Central memory CD8-positive, alpha-beta T cell (primary cell): ENCODE measurements around the gene HBG2.

Source experiments
- ATAC-seq: fragments of 150-1000 bp; cut with Tn5 transposase; replicated peaks from 2 replicates; pipeline ENCODE4 v1.10.0; 2022; ENCODE audit warnings: mild to moderate bottlenecking, moderate FRiP score, moderate number of reproducible peaks; ENCODE audit not compliant: poor library complexity, severe bottlenecking; ENCODE audit errors: extremely low read depth
- DNase-seq, 2 donors: peaks; one replicate each; pipeline ENCODE4 v3.0.0; 2021; ENCODE audit warnings: low spot score in 2 of 2
- H3K27ac Mint-ChIP-seq: one replicate; pipeline ENCODE4 v1.8.0; 2022; ENCODE audit warnings: low read depth, mild to moderate bottlenecking, moderate library complexity, mixed read lengths
- H3K27me3 Mint-ChIP-seq: one replicate; pipeline ENCODE4 v1.8.0; 2022; ENCODE audit warnings: mixed read lengths
- H3K36me3 Mint-ChIP-seq: one replicate; pipeline ENCODE4 v1.8.0; 2022; ENCODE audit warnings: mild to moderate bottlenecking, moderate library complexity, mixed read lengths; ENCODE audit not compliant: insufficient read depth
- H3K4me1 Mint-ChIP-seq: one replicate; pipeline ENCODE4 v1.8.0; 2022; ENCODE audit warnings: mixed read lengths
- H3K4me3 Mint-ChIP-seq: one replicate; pipeline ENCODE4 v1.8.0; 2022; ENCODE audit warnings: mild to moderate bottlenecking, moderate library complexity, mixed read lengths
- H3K9me3 Mint-ChIP-seq: one replicate; pipeline ENCODE4 v1.8.0; 2022; ENCODE audit warnings: mixed read lengths

Gene HBG2

DNA sequence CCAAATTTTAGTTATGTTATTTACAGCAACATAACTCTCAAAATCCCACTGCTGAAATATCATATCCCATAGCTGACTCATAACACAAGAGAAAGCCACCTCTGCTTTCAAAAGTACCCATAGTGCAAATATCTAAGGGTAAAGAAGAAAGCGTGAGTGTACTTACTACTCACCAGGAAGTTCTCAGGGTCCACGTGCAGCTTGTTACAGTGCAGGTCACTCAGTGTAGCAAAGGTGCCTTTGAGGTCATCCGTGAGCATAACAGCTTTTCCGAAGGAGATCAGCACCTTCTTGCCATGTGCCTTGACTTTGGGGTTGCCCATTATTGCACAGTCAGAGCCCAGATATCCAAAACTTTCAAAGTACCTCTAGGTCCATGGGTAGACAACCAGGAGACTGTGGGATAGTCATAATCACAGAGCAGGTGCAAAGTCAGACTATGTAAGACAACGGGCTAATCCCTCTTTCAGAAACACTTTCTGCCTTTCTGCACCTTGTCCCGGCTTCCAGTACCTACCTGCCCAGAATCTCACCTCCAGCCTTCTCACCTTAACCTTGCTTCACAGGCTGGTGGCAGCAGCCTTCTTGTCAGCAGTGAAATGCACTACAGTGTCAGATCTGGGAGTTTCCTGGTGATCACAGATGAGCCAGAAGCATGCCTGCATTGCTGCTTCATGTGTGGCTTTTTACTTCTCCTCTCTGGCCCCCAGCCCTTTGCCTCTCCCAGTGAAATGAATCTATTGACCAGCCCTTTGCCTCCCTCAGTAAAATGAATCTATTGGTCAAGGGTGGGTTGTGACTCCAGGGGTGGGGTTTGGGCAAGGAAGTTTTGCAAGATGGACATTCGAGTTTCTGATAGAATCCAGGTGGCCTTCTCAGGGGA lies 11.4 kb downstream of the HBG2 start:
- H3K27me3 Mint-ChIP-seq, result no peaks in the 10 kb centered on the region
- no peaks in the 10 kb centered on the region for H3K4me1 Mint-ChIP-seq
- no peak overlapping the region for H3K4me3 Mint-ChIP-seq
- no peaks in the 10 kb centered on the region for H3K9me3 Mint-ChIP-seq
- H3K27ac Mint-ChIP-seq, result no peak overlapping the region
- ATAC-seq (no peak), DNase-seq (no peak)
- no peaks in the 10 kb centered on the region for H3K36me3 Mint-ChIP-seq

DNA sequence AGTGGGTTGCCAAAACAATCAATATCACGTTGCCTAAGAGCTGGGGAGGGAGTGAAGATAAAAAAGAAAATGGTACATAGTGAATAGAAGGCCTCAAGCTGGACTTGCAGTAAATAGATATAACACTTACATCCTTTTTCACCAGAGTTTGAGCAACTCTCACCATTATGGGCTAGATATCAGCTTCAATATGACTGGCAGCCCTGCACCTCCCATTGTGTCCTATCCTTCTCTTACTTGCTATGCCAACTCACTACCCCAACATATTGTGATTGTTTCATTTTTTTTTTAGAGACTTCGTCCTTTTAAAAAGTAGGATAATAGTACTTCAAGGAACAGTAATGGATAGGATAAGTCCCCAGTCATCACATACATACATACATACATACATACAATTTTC lies 12.4 kb downstream of the HBG2 start:
- Mint-ChIP-seq H3K27ac (no peak overlapping the region), H3K36me3 (no peaks in the 10 kb centered on the region), H3K4me3 (no peak overlapping the region), H3K27me3 (no peaks in the 10 kb centered on the region), H3K9me3 (no peaks in the 10 kb centered on the region), H3K4me1 (no peaks in the 10 kb centered on the region)
- DNase-seq (no peak), ATAC-seq (no peak)

DNA sequence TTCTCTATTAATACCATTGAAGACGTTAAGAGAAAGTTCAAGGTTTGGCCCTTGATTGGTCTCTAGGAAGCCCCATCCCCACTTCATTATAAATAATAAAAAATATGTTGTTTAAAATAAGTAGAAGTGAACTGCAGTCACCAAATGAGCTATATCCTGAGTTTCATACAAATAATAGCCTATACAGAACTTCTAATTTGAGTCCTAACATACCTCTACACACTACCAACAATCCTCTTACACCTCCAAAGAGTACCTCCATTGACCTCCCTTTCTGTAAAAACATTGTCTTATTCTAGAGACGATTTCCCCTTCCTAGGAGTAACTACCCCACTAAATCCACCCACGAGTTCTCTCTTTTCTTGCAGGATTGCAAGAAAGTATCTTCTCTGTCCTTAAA lies 13.1 kb downstream of the HBG2 start:
- Mint-ChIP-seq H3K4me3 (no peak overlapping the region), H3K27me3 (no peaks in the 10 kb centered on the region), H3K9me3 (no peaks in the 10 kb centered on the region), H3K27ac (no peak overlapping the region), H3K4me1 (no peaks in the 10 kb centered on the region), H3K36me3 (no peaks in the 10 kb centered on the region)
- DNase-seq (no peak), ATAC-seq (no peak)

DNA sequence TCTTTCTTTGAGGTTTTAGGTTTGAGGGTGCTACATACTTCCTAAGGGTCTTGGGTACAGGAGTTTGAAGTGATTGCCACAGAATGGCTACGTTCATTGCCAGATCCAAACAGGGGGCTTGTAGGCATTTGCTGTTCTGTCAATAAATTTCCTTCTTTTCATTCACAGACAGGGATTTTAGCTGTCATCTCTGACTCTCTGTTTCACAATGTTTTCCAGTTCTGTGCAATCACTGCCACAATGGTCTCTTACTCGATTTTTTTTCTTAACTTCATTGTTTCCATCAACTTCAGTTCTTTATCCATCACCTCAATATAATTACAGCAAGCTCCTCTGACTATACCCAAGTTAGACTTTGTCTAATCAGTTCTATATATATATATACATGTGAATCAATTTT lies 14.1 kb downstream of the HBG2 start:
- no peaks in the 10 kb centered on the region for H3K27me3 Mint-ChIP-seq

DNA sequence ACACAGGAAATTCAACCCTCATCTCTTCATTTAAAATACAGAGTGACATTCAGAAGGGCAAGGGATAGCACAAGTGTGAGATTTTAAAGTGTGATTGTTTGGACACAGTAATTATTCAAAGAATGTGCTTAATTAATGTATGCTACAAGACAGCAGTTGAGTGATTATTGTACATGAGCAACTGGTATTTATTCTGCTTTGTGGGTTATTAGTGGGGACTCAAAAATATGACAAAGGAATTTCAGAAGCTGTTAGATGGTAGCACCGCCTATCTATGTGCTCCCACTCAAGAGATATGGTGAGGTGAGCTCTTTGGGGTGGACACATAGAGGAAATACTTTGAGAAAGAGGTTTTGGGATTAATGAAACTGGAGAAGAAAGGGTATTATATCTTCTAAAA lies 14.5 kb downstream of the HBG2 start:
- no peak overlapping the region for H3K4me3 Mint-ChIP-seq
- no peak for DNase-seq
- no peak for ATAC-seq
- no peaks in the 10 kb centered on the region for H3K36me3 Mint-ChIP-seq
- H3K9me3 Mint-ChIP-seq, result no peaks in the 10 kb centered on the region
- H3K27ac Mint-ChIP-seq, result no peak overlapping the region
- no peaks in the 10 kb centered on the region for H3K4me1 Mint-ChIP-seq
- H3K27me3 Mint-ChIP-seq, result no peaks in the 10 kb centered on the region

More for the DNA sequence above, 14.1 kb downstream of the HBG2 start:
- ATAC-seq (no peak), DNase-seq (no peak)
- Mint-ChIP-seq H3K4me1 (no peaks in the 10 kb centered on the region), H3K27ac (no peak overlapping the region), H3K36me3 (no peaks in the 10 kb centered on the region), H3K4me3 (no peak overlapping the region), H3K9me3 (no peaks in the 10 kb centered on the region)

DNA sequence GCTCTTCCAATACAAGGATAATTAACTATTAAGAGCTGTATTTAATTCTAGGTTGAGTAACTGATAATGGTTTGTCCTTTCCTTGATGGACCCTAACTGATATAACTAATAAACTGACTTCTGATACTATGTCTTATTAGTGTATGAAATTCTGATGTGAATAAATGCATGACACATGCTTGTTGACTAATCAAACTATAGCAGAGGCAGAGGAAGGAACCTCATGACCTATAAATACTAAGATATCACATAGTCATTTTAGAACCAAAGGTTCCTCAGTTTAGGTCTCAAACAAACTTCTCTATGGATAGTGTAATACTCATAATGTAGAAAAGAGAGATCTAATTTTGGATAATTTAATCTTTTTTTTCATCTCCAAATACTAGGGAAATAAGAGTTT lies 15.5 kb downstream of the HBG2 start:
- Mint-ChIP-seq H3K4me3 (no peak overlapping the region), H3K27me3 (no peaks in the 10 kb centered on the region)

DNA sequence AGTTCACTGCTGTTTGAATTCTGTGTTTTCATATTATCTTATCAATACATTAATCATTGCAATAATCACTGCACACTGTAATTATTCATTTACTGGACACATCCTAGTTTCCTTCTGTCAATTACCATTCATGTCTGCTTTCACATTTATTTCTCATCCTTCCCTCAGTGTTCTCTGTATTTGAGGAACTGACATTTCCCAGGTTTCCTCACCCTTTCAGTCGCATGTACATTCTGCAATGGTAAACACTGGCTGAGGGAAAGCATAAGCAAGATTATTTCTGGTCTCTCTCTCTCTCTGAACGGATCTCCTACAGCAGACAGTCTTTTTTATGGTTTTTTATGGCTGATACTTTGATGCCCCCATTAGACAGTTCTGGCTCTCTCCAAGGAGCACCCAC lies 16.1 kb downstream of the HBG2 start:
- Mint-ChIP-seq H3K27ac (no peak overlapping the region), H3K4me1 (no peaks in the 10 kb centered on the region), H3K9me3 (no peaks in the 10 kb centered on the region), H3K27me3 (no peaks in the 10 kb centered on the region), H3K4me3 (no peak overlapping the region), H3K36me3 (no peaks in the 10 kb centered on the region)
- ATAC-seq, result no peak
- no peak for DNase-seq

More for the DNA sequence above, 15.5 kb downstream of the HBG2 start:
- DNase-seq (no peak), ATAC-seq (no peak)
- H3K9me3 Mint-ChIP-seq, result no peaks in the 10 kb centered on the region
- H3K27ac Mint-ChIP-seq, result no peak overlapping the region
- H3K36me3 Mint-ChIP-seq, result no peaks in the 10 kb centered on the region
- H3K4me1 Mint-ChIP-seq, result no peaks in the 10 kb centered on the region

DNA sequence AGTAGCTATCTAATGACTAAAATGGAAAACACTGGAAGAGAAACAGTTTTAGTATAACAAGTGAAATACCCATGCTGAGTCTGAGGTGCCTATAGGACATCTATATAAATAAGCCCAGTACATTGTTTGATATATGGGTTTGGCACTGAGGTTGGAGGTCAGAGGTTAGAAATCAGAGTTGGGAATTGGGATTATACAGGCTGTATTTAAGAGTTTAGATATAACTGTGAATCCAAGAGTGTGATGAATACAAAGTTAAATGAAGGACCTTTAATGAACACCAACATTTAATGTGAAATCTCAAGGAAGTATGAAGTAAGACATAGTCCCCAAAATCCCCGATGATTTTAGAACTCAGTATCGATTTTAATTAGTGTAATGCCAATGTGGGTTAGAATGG lies 17.2 kb downstream of the HBG2 start:
- H3K4me1 Mint-ChIP-seq, result no peaks in the 10 kb centered on the region
- no peaks in the 10 kb centered on the region for H3K27me3 Mint-ChIP-seq
- DNase-seq (no peak), ATAC-seq (no peak)
- H3K36me3 Mint-ChIP-seq, result no peaks in the 10 kb centered on the region
- no peak overlapping the region for H3K4me3 Mint-ChIP-seq
- no peaks in the 10 kb centered on the region for H3K9me3 Mint-ChIP-seq
- no peak overlapping the region for H3K27ac Mint-ChIP-seq

DNA sequence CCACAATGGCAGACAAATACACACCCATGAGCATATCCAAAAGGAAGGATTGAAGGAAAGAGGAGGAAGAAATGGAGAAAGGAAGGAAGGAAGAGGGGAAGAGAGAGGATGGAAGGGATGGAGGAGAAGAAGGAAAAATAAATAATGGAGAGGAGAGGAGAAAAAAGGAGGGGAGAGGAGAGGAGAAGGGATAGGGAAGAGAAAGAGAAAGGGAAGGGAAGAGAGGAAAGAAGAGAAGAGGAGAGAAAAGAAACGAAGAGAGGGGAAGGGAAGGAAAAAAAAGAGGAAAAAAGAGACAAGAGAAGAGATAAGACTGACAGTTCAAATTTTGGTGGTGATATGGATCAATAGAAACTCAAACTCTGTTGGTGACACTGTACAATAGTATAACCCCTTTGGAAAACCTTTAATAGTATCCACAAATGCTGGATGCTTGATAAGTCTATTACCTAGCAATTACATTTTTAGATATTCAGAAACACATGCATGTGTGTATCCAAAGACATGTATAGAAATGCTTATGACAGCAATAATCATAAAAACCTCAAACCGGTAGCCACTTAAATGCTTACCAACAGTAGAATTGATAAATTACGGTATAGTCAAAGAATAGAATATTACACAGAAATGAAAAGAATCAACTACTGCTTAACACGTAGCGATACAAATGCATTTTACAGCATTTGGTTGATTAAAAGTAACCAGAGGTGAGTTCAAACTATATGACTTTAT lies 19.1 kb downstream of the HBG2 start:
- no peak overlapping the region for H3K4me3 Mint-ChIP-seq
- no peak overlapping the region for H3K27ac Mint-ChIP-seq
- no peaks in the 10 kb centered on the region for H3K36me3 Mint-ChIP-seq
- H3K4me1 Mint-ChIP-seq, result no peaks in the 10 kb centered on the region
- H3K27me3 Mint-ChIP-seq, result no peaks in the 10 kb centered on the region
- H3K9me3 Mint-ChIP-seq, result no peaks in the 10 kb centered on the region
- ATAC-seq, result no peak
- DNase-seq, result no peak

DNA sequence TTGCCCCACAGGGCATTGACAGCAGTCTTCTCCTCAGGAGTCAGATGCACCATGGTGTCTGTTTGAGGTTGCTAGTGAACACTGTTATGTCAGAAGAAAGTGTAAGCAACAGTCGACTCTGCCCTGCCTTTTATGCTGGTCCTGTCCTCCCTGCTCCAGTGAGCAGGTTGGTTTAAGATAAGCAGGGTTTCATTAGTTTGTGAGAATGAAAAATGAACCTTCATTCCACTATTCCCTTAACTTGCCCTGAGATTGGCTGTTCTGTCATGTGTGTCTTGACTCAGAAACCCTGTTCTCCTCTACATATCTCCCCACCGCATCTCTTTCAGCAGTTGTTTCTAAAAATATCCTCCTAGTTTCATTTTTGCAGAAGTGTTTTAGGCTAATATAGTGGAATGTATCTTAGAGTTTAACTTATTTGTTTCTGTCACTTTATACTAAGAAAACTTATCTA lies 20.2 kb downstream of the HBG2 start, which contains the start of gene HBD:
TSS of gene HBD (minus strand) at position 103 of the 454 bp plus-strand sequence. CDS start at position 53, 50 bp downstream.
- DNase-seq, result no peak
- H3K4me3 Mint-ChIP-seq, result no peak within 1 kb of the TSS
- H3K27ac Mint-ChIP-seq, result no peak within 1 kb of the TSS

DNA sequence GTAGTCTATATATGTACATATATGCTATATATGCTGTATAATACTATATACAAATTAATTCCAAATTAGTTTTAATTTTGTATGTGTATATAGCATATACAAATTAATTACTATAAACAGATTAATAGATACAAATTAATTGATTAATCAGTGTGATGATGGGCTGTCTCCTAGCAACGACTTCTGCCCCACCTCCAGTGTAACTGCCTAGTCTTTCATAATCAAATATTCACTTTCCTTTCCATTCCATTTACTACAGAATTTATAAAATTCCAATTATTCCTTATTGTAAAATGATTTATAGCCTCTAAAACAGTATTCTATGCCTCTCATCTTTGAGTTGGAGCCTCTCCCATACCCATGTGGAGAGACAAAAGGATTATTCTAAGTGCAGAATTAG lies 21.3 kb downstream of the HBG2 start:
- DNase-seq (no peak), ATAC-seq (no peak)
- H3K4me3 Mint-ChIP-seq, result no peak overlapping the region
- H3K27ac Mint-ChIP-seq, result no peak overlapping the region
- no peaks in the 10 kb centered on the region for H3K27me3 Mint-ChIP-seq
- no peaks in the 10 kb centered on the region for H3K9me3 Mint-ChIP-seq
- H3K36me3 Mint-ChIP-seq, result no peaks in the 10 kb centered on the region
- no peaks in the 10 kb centered on the region for H3K4me1 Mint-ChIP-seq

More for the DNA sequence above, 20.2 kb downstream of the HBG2 start, which contains the start of gene HBD:
- Mint-ChIP-seq H3K9me3 (no peaks in the 10 kb centered on the region), H3K36me3 (no peaks in the 10 kb centered on the region), H3K27me3 (no peaks in the 10 kb centered on the region), H3K4me1 (no peaks in the 10 kb centered on the region)
- ATAC-seq, result no peak

DNA sequence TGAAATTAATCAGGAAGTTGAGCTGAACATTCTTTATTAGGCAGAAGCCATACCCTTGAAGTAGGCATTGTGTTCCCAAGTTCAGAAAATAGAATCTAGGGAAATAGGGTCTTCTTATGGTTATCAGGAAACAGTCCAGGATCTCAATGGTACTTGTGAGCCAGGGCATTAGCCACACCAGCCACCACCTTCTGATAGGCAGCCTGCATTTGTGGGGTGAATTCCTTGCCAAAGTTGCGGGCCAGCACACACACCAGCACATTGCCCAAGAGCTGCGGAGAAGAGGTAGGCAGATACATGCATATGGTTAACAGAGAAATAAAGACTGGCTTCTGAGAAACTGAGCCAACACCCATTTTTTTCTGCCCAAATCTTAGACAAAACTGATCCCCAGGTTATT lies 21.8 kb downstream of the HBG2 start:
- no peaks in the 10 kb centered on the region for H3K27me3 Mint-ChIP-seq

DNA sequence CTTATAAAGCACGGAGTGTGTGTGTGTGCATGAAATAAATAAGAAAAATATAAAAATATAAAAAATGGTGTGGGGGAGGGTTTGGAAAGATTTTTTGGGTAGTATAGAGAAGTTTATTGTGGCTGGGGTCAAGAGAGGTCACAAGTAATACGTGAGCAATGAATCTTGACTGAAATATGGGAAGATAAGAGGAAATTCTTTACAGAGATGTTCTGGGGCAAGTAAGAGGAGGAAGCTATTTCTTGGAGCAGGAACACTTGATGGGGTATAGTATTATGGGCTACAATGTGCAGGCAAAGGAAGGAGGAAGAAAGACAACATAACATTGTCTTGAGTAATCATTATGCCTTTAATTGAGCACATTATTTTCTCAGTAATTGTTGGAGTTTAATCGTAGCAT lies 22.4 kb downstream of the HBG2 start:
- no peak overlapping the region for H3K4me3 Mint-ChIP-seq
- no peak for ATAC-seq
- no peak overlapping the region for H3K27ac Mint-ChIP-seq
- no peaks in the 10 kb centered on the region for H3K27me3 Mint-ChIP-seq
- DNase-seq, result no peak
- no peaks in the 10 kb centered on the region for H3K9me3 Mint-ChIP-seq
- no peaks in the 10 kb centered on the region for H3K4me1 Mint-ChIP-seq
- H3K36me3 Mint-ChIP-seq, result no peaks in the 10 kb centered on the region

More for the DNA sequence above, 21.8 kb downstream of the HBG2 start:
- DNase-seq, result no peak
- H3K4me3 Mint-ChIP-seq, result no peak overlapping the region
- no peaks in the 10 kb centered on the region for H3K36me3 Mint-ChIP-seq
- no peaks in the 10 kb centered on the region for H3K4me1 Mint-ChIP-seq
- no peaks in the 10 kb centered on the region for H3K9me3 Mint-ChIP-seq
- no peak for ATAC-seq
- no peak overlapping the region for H3K27ac Mint-ChIP-seq
